IPS-18c (cell line): ENCODE data around the gene EIF4G3.

Experiments
- H3K4me3 ChIP-seq: 2 replicates; pipeline ENCODE4 v1.7.0; 2013; ENCODE audit warnings: low read depth, mild to moderate bottlenecking, low read length, moderate library complexity; ENCODE audit not compliant: insufficient read depth
- H3K9me3 ChIP-seq: one replicate; pipeline ENCODE4 v1.6.1; 2013; ENCODE audit warnings: mild to moderate bottlenecking, low read length, moderate library complexity; ENCODE audit not compliant: control insufficient read depth, insufficient read depth

EIF4G3 gene

DNA sequence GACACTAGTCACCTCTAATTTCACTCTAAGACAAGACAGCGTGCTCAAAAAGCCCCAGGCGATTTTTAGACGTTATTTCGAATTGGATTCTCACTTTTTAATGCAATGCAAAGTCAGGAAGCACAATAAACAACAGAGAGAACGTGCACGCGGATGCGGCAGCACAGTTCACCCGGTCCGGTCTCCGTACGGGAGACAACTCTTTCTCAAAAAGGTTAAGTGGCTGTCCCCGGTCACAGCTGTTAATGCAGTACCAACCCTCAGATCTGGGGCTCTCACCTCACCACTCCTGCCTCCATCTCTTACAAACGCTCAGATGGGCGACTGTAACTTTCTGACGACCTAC is 390.8 kb downstream of the EIF4G3 start:
- H3K4me3 ChIP-seq, result peak overlapping the region; percentile 95

GRCh38 chr1:20775700-20776099 is 401.0 kb downstream of the EIF4G3 start:
- Histone ChIP-seq H3K4me3 (no peak overlapping the region), H3K9me3 (no peaks in the 10 kb centered on the region)

More for the DNA sequence above, 390.8 kb downstream of the EIF4G3 start:
- H3K9me3 ChIP-seq, result no peaks in the 10 kb centered on the region

GRCh38 chr1:20771780-20772179 is 404.9 kb downstream of the EIF4G3 start:
- H3K9me3 ChIP-seq, result no peaks in the 10 kb centered on the region
- no peak overlapping the region for H3K4me3 ChIP-seq

- H3K4me3 ChIP-seq, result no peak overlapping the region
- H3K9me3 ChIP-seq, result no peaks in the 10 kb centered on the region
Measured at GRCh38 chr1:20770314-20771087, 406.2 kb downstream of the EIF4G3 start.

- H3K4me3 ChIP-seq, result no peak overlapping the region
- H3K9me3 ChIP-seq, result no peaks in the 10 kb centered on the region
Measured at GRCh38 chr1:20767271-20767670, 409.4 kb downstream of the EIF4G3 start.

- Histone ChIP-seq H3K4me3 (no peak overlapping the region), H3K9me3 (no peaks in the 10 kb centered on the region)
Measured at GRCh38 chr1:20763417-20763816, 413.3 kb downstream of the EIF4G3 start.

GRCh38 chr1:20760322-20760721 is 416.4 kb downstream of the EIF4G3 start:
- H3K9me3 ChIP-seq, result no peaks in the 10 kb centered on the region
- no peak overlapping the region for H3K4me3 ChIP-seq
